K562 (cell line): Measurements from ENCODE around the gene DCAF17. TPM values are rescaled to one million over a fixed set of nuclear protein-coding genes. Genes with fewer than 3 reads are reported as not detected.

Experiments used
- ATAC-seq: fragments of 200-7000 bp; cut with Tn5 transposase; 3 replicates; pipeline ENCODE4 v1.9.1; 2020; ENCODE audit warnings: moderate library complexity
- BruUV-seq: library from RNA; stranded (reverse); fragments of 400-500 nt; replicated peaks from 2 replicates; lab custom pipeline; 2021; lab: Mats Ljungman, UMichigan
- CTCF ChIA-PET: fragments of 300-600 bp; formaldehyde crosslinking; extraction: SDS; loops from one replicate; lab custom pipeline; 2021; ENCODE audit warnings: low intra/inter-chr PET ratio; lab: Yijun Ruan, JAX
- POLR2A ChIA-PET: fragments of 300-600, 350-650 bp; sonication (Branson Sonifier 250); formaldehyde crosslinking; extraction: SDS; loops from one replicate; lab custom pipeline; 2021; ENCODE audit warnings: antibody characterized with exemption, inconsistent platforms; lab: Yijun Ruan, JAX
- DNase-seq, 4 experiments: peaks; one replicate each; pipeline versions ENCODE4 v3.0.0 to v3.0.0-alpha.2; 2011 to 2018; ENCODE audit warnings: low spot score in 3 of 4, mixed read lengths in 3 of 4; ENCODE audit errors: extremely low read depth in 1 of 4
- FAIRE-seq: peaks from 2 replicates; lab custom pipeline; 2011; peaks lifted over from hg19 to GRCh38; lab: Jason Lieb, UNC
- H2AFZ ChIP-seq: 2 replicates; pipeline ENCODE4 v1.6.0; 2011; ENCODE audit warnings: low read depth, low read length, control low read depth, inconsistent platforms
- H3K27ac ChIP-seq: fragments of 200-600 bp; 3 replicates; pipeline ENCODE4 v1.8.0; 2011; ENCODE audit warnings: low read depth, mild to moderate bottlenecking, control low read depth, inconsistent platforms, low read length, moderate library complexity, mixed read lengths; ENCODE audit errors: extremely low read depth
- H3K27me3 ChIP-seq, 2 experiments: fragments of 300-600 bp in 1 of 2; 2 replicates in 1 of 2; 3 replicates in 1 of 2; pipeline versions ENCODE4 v1.6.0 to v1.8.0; 2011; ENCODE audit warnings: inconsistent platforms in 2 of 2, low read length in 2 of 2, mild to moderate bottlenecking in 1 of 2, mixed read lengths in 1 of 2, moderate library complexity in 1 of 2; ENCODE audit not compliant: control insufficient read depth in 2 of 2, insufficient read depth in 2 of 2
- H3K36me3 ChIP-seq: fragments of 300-600 bp; 3 replicates; pipeline ENCODE4 v1.8.0; 2011; ENCODE audit warnings: mild to moderate bottlenecking, low read length, inconsistent platforms; ENCODE audit not compliant: control insufficient read depth, insufficient read depth
- H3K4me1 ChIP-seq, 2 experiments: fragments of 200-600 bp in 1 of 2; replicated peaks in 1 of 2; 2 replicates in 1 of 2; 3 replicates in 1 of 2; pipeline versions ENCODE4 v1.5.1 to v1.8.0; 2011; ENCODE audit warnings: inconsistent platforms in 2 of 2, low read length in 2 of 2, mild to moderate bottlenecking in 1 of 2, mixed read lengths in 1 of 2, moderate library complexity in 1 of 2; ENCODE audit not compliant: control insufficient read depth in 2 of 2, insufficient read depth in 2 of 2
- H3K4me2 ChIP-seq: 2 replicates; pipeline ENCODE4 v1.6.1; 2011; ENCODE audit warnings: low read length, control low read depth, inconsistent platforms, mixed read lengths; ENCODE audit not compliant: insufficient read depth
- H3K4me3 ChIP-seq: fragments of 200-600 bp; sonication (generic), shearing (Covaris generic); 2 replicates; pipeline ENCODE4 v1.5.1; 2016; ENCODE audit warnings: control low read depth, inconsistent platforms
- H3K79me2 ChIP-seq: fragments of 200-600 bp; 3 replicates; pipeline ENCODE4 v1.8.0; 2011; ENCODE audit warnings: low read length, inconsistent platforms; ENCODE audit not compliant: control insufficient read depth, insufficient read depth
- H3K9ac ChIP-seq, 2 experiments: 2 replicates each; pipeline versions ENCODE4 v1.6.0 to v1.6.1; 2011; ENCODE audit warnings: low read depth in 2 of 2, low read length in 2 of 2, control low read depth in 1 of 2, inconsistent platforms in 1 of 2, mild to moderate bottlenecking in 1 of 2, mixed read lengths in 1 of 2; ENCODE audit not compliant: insufficient read depth in 1 of 2
- H3K9me1 ChIP-seq: one replicate; pipeline ENCODE4 v1.6.0; 2011; ENCODE audit warnings: inconsistent platforms, mild to moderate bottlenecking, low read length, moderate library complexity; ENCODE audit not compliant: control insufficient read depth, insufficient read depth
- H3K9me3 ChIP-seq: replicated peaks from 2 replicates; pipeline ENCODE4 v1.5.1; 2011; ENCODE audit warnings: low read depth, low read length, inconsistent platforms; ENCODE audit not compliant: control insufficient read depth, insufficient read depth
- H4K20me1 ChIP-seq: replicated peaks from 2 replicates; pipeline ENCODE4 v1.6.1; 2011; ENCODE audit warnings: low read length, inconsistent platforms, mixed read lengths; ENCODE audit not compliant: control insufficient read depth, insufficient read depth
- ARID1B ChIP-seq: fragments of 450-650 bp; IDR thresholded peaks from 2 replicates; pipeline ENCODE4 v1.6.1; 2016; ENCODE audit warnings: antibody characterized with exemption, mild to moderate bottlenecking, inconsistent platforms
- FOSL1 ChIP-seq: fragments of 200-800 bp; sonication (Bioruptor generic); conservative IDR thresholded peaks from 2 replicates; pipeline ENCODE4 v1.6.1; 2016; ENCODE audit warnings: missing genetic modification characterization, missing compliant biosample characterization
- HOMEZ ChIP-seq: fragments of 250-450 bp; sonication (Bioruptor Pico); IDR thresholded peaks from 2 replicates; pipeline ENCODE4 v1.4.0; 2020; ENCODE audit warnings: mild to moderate bottlenecking, moderate library complexity
- JUND ChIP-seq, 2 experiments: IDR thresholded peaks; 2 replicates in 1 of 2; 3 replicates in 1 of 2; pipeline ENCODE4 v1.6.1; 2011; ENCODE audit warnings: borderline replicate concordance in 2 of 2, low read depth in 2 of 2, low read length in 2 of 2, improper control_type of control experiment in 1 of 2, missing biosample characterization in 1 of 2, missing genetic modification characterization in 1 of 2, missing genetic modification reagents in 1 of 2
- KDM1A ChIP-seq, 2 experiments: fragments of 450-650 bp; IDR thresholded peaks; 2 replicates each; pipeline ENCODE4 v1.6.1; 2016; ENCODE audit warnings: mild to moderate bottlenecking in 2 of 2
- MEIS2 ChIP-seq: fragments of 450-650 bp; IDR thresholded peaks from 2 replicates; pipeline ENCODE4 v1.6.1; 2014; ENCODE audit warnings: mild to moderate bottlenecking; ENCODE audit not compliant: partially characterized antibody
- NKRF ChIP-seq: fragments of 450-650 bp; IDR thresholded peaks from 2 replicates; pipeline ENCODE4 v1.6.1; 2016; ENCODE audit warnings: borderline replicate concordance
- RBM15 ChIP-seq: fragments of 200-400 bp; formaldehyde crosslinking; IDR thresholded peaks from 2 replicates; pipeline ENCODE4 v1.6.1; 2018; ENCODE audit warnings: mild to moderate bottlenecking, low read length, moderate library complexity; ENCODE audit not compliant: insufficient read depth
- RCOR1 ChIP-seq, 2 experiments: IDR thresholded peaks; 2 replicates each; pipeline ENCODE4 v1.6.1; 2012; ENCODE audit warnings: low read depth in 2 of 2, low read length in 2 of 2, borderline replicate concordance in 1 of 2, improper control_type of control experiment in 1 of 2
- TEAD1 ChIP-seq, 2 experiments: fragments of 450-650 bp in 1 of 2; sonication (generic) in 1 of 2; formaldehyde crosslinking; IDR thresholded peaks; 2 replicates each; pipeline versions ENCODE4 v1.4.0 to v1.8.0; 2020 to 2022; ENCODE audit warnings: mild to moderate bottlenecking in 2 of 2, missing genetic modification reagents in 1 of 2
- ZNF133 ChIP-seq: fragments of 250-450 bp; sonication (Bioruptor Pico); IDR thresholded peaks from 2 replicates; pipeline ENCODE4 v1.4.0; 2020; ENCODE audit warnings: mild to moderate bottlenecking
- ZNF408 ChIP-seq: fragments of 250-450 bp; sonication (Bioruptor Pico); IDR thresholded peaks from 2 replicates; pipeline ENCODE4 v1.4.0; 2020; ENCODE audit warnings: low read depth, mild to moderate bottlenecking, moderate library complexity
- WGBS: fragments of 100-300 bp; shearing (Covaris generic); methylation state at CpG from one replicate; pipeline ENCODE4 v1.1.6; 2016; ENCODE audit warnings: low coverage, mixed read lengths; ENCODE audit not compliant: insufficient coverage; ENCODE audit errors: missing lambda C conversion rate; 5-methylcytosine and 5-hydroxymethylcytosine counted together
- in situ Hi-C: fragments of 300-500 bp; cut with MboI; formaldehyde crosslinking; loops from 4 replicates; pipeline ENCODE4 v1.15.0; 2018; ENCODE audit warnings: inconsistent platforms, mixed read lengths
- intact Hi-C: fragments of 100-400 bp; cut with micrococcal nuclease; formaldehyde crosslinking; loops from 2 replicates; pipeline ENCODE4 v1.14.2; 2022
- polyA plus RNA-seq, 8 experiments: library from polyadenylated mRNA; depleted of rRNA in 4 of 8; stranded (reverse) in 5 of 8; unstranded in 3 of 8; fragments of >200 nt; fragmentation: Nextera tagmentation in 2 of 8; fragmentation: Illumina TruSeq in 1 of 8; extraction: Ambion mirVana in 2 of 8; extraction: Trizol in 1 of 8; gene quantifications; 2 replicates each; pipeline versions ENCODE4 v1.2.1 to v1.2.3, GENCODE V29; 2011 to 2014; ENCODE audit warnings: inconsistent platforms in 1 of 8, missing spikeins in 1 of 8
- total RNA-seq, 7 experiments: library from RNA; depleted of rRNA in 6 of 7; stranded (reverse); fragments of >200 nt in 6 of 7; fragmentation: Illumina TruSeq in 2 of 7; extraction: Trizol in 2 of 7; gene quantifications; 2 replicates each; pipeline versions ENCODE4 v1.2.1 to v1.2.3, GENCODE V29; 2011 to 2021; ENCODE audit warnings: low replicate concordance in 1 of 7

Gene DCAF17
- total and polyA plus RNA-seq, 9 of the 15 experiments (the other 6 are each of a cell fraction or from before 2014, with no cell fraction given), result 10.0 to 38.5 (median 27.1) TPM

- TF ChIP-seq HOMEZ (CRISPR knock-in tag), result no peak
- TF ChIP-seq TEAD1 (CRISPR knock-in tag; IDR thresholded peaks at IDR 0.05), result no peak
- no peak for TF ChIP-seq ZNF133 (CRISPR knock-in tag)
- no peak for TF ChIP-seq RBM15
These were observed 42.0 kb downstream of the DCAF17 start (continued) for GRCh38 chr2:171475979-171476378.

GRCh38 chr2:171478345-171478744, 44.3 kb downstream of the DCAF17 start:
- no peaks in the 10 kb centered on the region for H3K27me3 ChIP-seq
- no peaks in the 10 kb centered on the region for H3K79me2 ChIP-seq
- H3K4me2 ChIP-seq, result no peak overlapping the region
- in situ Hi-C loops, result no loop called here
- no peaks in the 10 kb centered on the region for H4K20me1 ChIP-seq
- POLR2A ChIA-PET, result interaction anchor here (1.0 kb wide), 1 partner anchor 14 kb away, joined by 3 read pairs; no protein-coding TSS in a partner anchor
- no peaks in the 10 kb centered on the region for H3K9me1 ChIP-seq
- no peak overlapping the region for H3K9ac ChIP-seq
- TF ChIP-seq ARID1B (peak; percentile 27; the same call in 1 of the 2 replicates), JUND (IDR thresholded peaks at IDR 0.05; ENCODE audit: borderline replicate concordance, low read depth, low read length) (peak; percentile 54; the same call in 1 of the 2 replicates), JUND (tag; IDR thresholded peaks at IDR 0.05; ENCODE audit: borderline replicate concordance, low read depth, low read length) (no peak; the same call in 2 of the 3 replicates), MEIS2 (peak; percentile 6), FOSL1 (peak; percentile 84), ZNF408 (CRISPR knock-in tag) (no peak), RCOR1 (IDR thresholded peaks at IDR 0.05; ENCODE audit: borderline replicate concordance in 1 of 2, low read depth in 2 of 2, low read length in 2 of 2) (peak in 1 of 2 experiments; percentile 35; a peak in 1 of 4 replicates), KDM1A (IDR thresholded peaks at IDR 0.05) (peak; percentile 32 to 34; a peak in 1 of 4 replicates), NKRF (no peak)
- TF ChIP-seq, all 486 proteins: peak for 6
- H3K36me3 ChIP-seq, result peaks cover 91% of the 10 kb centered on the region
- no TSS peak for BruUV-seq
- no peaks in the 10 kb centered on the region for H3K4me1 ChIP-seq
- no peak for ATAC-seq
- H3K27ac ChIP-seq, result no peak overlapping the region
- 9% methylated on average over 1 of the region's 1 CpG for WGBS
- intact Hi-C loops, result no loop called here
- H2AFZ ChIP-seq, result no peak overlapping the region
- H3K4me3 ChIP-seq, result no peak overlapping the region
- DNase-seq, result no peak
- peak; percentile 19 for FAIRE-seq
- CTCF ChIA-PET, result no interaction called here
- H3K9me3 ChIP-seq, result no peaks in the 10 kb centered on the region
